GM19438 (cell line): ENCODE results near the gene ARHGDIB.
A peak's percentile ranks its signal among the peaks of the same experiment; 100 is the strongest.

Experiments used
- ATAC-seq: cut with Tn5 transposase; IDR thresholded peaks from one replicate; pipeline ENCODE4 v1.9.1; 2021; ENCODE audit warnings: low read depth; ENCODE audit not compliant: unreplicated experiment

ARHGDIB gene

GRCh38 chr12:14961466-14962152 lies at the start of gene ARHGDIB:
TSS of gene ARHGDIB (minus strand) at chr12:14961601. CDS start at chr12:14950712, 10,889 bp downstream.
- peak; percentile 56 for ATAC-seq

DNA sequence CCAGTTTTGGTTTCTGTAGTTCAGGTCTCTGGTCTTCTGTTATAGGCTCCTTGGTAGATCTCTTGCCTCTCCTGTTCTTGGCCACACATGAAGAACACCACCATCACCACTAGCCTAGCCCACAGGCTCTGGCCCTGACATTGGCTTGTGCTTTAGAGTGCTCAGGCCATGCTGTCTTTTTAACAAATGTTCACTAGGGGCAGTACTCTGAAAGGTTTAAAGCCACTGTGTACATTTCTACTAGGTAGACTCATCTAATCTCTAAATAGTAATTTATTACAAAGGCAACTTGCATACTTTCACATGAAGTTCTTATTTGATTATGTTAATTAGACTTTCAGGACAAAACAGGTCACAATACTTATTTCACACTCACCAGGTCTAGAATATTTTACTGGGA lies 49.8 kb upstream of the ARHGDIB start:
- ATAC-seq = no peak

DNA sequence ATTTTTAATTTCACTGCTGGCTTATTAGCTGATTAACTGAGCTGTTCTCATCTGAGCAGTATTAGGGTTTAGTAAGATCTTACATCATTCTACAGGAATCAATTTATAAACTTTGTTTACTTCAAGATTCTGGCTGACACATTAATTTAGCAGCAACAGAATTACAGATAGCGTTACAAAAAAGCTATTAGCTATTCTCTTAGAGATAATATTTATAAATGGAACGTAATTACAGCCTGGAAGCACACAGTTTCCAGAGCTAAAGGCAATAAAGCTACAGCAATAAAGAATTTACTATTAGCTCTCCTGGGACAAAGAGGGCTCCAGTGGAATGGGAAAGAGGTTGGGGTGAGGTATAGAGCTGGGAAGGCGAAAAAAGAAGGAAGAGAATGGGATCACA lies 46.1 kb upstream of the ARHGDIB start:
- no peak for ATAC-seq

GRCh38 chr12:15005064-15005463 lies 43.7 kb upstream of the ARHGDIB start:
- ATAC-seq = no peak

- no peak for ATAC-seq
Measured at GRCh38 chr12:15004421-15004820, 43.0 kb upstream of the ARHGDIB start.

DNA sequence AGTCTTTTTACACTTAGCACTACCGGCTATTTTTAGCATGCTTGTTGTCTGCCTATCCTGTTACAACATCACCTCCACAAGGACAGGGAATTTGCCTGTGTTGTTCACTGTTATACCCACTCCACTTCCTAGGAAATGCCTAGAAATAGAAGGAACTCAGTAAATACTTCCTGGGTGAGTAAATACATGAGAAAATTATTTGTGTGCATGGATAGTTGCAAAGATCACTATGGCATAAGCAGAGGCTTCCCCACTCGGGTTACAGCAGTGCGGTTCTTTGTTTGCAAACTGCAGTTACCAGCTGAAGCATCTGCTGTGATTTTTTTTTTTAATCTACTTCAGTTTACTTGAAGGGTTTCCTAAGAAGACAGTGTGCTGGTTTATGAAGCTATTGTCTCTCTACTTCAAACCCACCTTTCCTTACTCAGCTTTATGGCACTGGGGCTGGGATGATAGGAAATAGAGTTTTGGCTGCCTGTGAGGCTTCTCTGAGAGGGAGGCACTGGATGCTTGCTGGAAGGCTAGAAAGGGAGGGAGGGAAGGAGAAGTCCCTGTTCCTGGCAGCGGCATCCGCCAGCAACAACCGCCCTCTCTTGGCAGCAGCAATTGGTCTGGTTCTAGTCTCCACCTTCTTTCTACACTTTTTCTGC lies 40.5 kb upstream of the ARHGDIB start:
- no peak for ATAC-seq

DNA sequence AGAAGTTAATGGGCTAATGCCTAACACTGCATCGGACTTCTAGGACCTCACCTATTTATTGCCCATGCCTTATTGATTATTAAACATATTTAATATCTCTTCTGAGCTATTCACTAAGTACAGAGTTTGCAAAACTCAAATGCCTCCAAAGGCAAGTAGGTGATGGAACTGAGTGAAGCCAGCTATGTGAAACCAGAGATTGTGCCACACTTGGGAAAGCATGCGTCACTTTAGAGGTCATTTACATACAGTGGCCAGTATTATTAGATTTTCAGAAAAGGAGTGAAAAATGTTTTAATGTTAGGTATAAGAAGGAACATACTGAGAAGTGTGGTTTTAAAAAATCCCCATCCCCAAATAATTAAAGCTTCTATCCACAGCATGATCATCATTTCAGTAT lies 39.2 kb upstream of the ARHGDIB start:
- ATAC-seq = no peak

DNA sequence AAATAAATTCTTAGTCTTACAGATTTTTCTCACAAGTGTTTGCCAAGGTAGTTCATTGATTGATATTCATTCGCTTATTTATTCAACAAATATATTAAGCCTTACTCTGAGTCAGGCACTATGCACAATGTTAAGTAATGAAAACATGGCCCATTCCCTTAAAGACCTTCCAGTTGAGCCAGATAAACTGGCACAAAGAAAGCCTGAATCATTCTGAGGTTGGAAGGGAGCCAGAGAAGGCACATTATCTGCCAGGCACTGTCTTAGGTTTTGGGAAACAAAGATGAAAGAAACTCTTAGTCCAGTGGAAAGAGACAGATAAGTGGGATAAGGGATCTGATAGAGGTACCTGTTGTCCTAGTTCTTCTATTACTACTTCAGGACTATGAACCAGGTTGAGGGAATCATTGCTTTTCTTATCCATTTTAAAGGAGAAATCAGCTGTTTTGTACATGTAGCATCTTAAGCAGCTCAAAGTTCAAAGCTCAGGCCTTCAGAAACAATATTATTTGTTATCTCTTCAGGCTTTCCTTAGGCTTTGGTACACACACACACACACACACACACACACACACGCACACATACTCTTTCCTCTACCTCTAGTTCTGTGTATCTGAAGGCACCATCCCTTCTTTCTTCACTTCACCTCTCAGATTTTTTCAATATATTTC lies 38.4 kb upstream of the ARHGDIB start:
- ATAC-seq = no peak

DNA sequence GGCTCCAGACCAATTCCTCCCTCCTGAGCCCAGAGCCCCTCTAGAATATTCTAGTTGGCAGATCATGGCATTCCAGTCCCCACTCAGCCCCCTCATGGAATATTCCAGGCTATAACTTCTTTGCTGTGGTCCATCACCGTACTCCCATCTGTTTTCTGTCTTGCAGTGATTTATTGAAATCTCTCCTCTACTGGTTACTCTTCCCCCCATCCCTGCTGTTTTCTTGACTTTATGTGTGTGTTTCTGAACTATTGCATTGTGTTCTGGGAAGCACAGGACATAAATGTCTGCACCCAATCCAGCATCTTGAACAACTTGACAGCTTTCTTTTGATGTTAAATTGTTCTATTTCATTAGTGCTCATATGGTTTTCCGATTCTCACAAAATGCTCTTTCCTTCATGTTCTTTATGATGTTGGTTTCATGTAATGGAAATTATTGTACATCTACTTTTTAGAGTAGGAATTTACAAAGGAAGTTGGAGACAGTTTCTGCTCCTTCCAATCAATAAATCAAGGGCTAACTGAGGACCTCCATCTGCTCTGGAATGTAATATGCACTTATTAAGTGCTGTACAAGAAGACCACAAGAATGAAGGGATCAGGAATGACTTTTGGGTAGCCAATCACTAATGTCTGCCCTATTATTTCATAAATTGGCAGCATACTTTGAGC lies 37.8 kb upstream of the ARHGDIB start:
- ATAC-seq = no peak

DNA sequence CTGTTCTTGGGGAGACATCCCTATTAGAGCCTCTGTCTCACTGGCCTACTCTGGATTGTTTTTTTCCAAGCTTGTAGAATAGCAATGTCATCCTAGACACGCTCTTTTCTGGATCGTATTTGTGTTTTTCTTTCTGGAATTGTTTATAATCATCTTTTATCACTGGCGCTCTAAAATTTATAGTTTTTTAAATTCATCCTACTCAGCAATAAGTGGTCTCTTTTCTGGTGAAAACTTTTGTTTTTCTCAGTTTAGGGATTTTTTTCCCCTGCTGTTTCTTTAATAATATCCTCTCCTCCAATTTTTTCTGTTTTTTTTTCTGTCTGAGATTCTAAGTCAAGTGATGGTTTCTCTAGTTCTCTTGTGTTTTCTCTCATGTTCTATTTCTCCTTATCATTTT lies 36.6 kb upstream of the ARHGDIB start:
- no peak for ATAC-seq

GRCh38 chr12:14995583-14996425 lies 34.4 kb upstream of the ARHGDIB start:
- no peak for ATAC-seq

GRCh38 chr12:14994610-14995009 lies 33.2 kb upstream of the ARHGDIB start:
- ATAC-seq = no peak

DNA sequence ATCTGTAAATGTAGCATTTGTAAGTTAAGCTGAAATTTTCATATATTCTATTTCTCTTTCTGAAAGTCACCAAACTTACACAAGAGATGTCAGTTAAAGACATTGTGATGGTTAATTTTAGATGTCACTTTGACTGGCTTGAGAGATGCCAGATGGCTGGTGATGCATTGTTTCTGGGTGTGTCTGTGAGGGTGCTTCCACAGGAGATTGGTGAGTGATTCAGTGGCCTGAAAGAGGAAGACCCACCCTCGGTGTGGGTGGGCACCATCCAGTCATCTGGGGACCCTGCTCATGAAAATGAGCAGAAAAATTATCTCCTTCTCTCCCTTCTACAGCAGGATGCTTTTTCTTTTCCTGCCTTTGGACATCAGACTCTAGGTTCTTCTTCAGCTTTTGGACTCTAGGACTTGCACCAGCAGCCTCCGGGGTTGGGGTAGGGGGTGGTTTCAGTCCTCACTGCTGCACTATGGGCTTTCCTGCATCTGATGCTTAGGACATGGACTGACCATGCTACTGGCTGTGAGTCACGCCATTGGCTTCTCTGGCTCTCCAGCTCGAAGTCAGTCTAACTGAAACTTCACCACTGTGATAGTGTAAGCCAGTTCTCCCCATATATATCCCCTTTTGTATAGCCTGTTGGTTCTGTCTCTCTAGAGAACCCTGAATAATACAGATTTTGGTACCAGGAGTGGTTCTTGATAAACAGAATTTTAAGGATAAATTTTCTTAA lies 32.3 kb upstream of the ARHGDIB start:
- no peak for ATAC-seq

DNA sequence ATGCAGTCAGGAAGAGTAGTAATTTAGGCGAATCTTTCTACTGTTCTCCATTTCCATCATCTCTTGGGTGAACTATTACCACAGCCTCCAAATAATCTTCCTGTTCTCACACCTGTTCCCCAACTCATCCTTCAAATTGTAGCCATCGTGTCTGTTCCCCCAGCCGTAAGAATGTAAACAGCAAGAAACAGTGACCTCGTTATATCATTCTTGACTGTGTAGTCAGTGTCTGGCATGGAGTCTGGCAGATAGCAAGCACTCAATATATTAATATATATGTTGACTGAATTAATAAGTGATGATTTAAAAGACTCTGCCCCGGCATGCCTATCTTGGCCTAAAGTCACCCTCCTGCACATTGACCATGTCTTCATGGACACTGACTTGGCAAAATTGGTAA lies 31.7 kb upstream of the ARHGDIB start:
- ATAC-seq = no peak

- ATAC-seq = no peak
Measured at GRCh38 chr12:14992673-14993072, 31.3 kb upstream of the ARHGDIB start.

- no peak for ATAC-seq
Measured at GRCh38 chr12:14991069-14991468, 29.7 kb upstream of the ARHGDIB start.

GRCh38 chr12:14989790-14990189 lies 28.4 kb upstream of the ARHGDIB start:
- ATAC-seq = no peak

- no peak for ATAC-seq
Measured at GRCh38 chr12:14988035-14988434, 26.6 kb upstream of the ARHGDIB start.

DNA sequence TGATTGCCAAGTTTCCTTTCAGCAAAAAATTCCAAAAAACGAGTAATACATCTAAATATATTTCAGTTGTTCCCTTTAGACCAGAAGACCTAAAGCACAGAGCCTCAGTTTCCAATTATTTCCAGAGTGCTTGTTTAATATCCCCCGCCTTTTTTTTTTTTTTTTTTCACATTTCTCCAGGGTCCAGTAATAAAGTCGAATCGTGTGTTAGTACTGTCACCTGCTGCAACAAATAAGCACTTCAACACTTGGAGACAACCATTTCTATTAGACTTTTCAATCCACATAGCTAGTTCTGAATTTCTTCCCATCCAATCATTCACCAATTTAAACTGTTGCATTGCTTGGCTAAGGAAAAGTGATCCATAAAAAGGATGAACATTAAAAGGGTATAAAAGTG lies 25.0 kb upstream of the ARHGDIB start:
- no peak for ATAC-seq

- ATAC-seq = no peak
Measured at GRCh38 chr12:14984766-14985285, 23.4 kb upstream of the ARHGDIB start.
